ENCODE data around the gene VWF.

Gene VWF

DNA sequence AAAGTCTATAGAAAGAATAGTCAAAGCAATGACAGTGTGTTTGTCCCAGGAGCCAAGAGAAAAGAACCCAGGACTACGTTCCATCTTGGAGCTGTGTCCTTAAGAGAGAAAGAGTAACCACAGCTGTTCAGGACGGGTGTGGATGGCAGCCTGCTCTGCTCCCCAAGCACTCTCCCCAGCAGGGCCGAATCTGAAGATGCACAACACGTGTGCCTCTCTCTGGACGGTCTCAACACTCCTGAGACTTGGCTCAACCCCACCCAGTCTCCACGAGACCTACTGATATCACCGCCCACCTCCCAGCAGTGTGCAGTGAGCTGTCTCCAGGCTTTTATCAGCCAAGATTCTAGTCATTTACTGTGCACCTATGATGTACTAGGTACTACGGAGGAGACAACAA is 152.1 kb downstream of the VWF start:
- no peak overlapping the region for H3K27ac ChIP-seq
- TF ChIP-seq, protein P1, sequence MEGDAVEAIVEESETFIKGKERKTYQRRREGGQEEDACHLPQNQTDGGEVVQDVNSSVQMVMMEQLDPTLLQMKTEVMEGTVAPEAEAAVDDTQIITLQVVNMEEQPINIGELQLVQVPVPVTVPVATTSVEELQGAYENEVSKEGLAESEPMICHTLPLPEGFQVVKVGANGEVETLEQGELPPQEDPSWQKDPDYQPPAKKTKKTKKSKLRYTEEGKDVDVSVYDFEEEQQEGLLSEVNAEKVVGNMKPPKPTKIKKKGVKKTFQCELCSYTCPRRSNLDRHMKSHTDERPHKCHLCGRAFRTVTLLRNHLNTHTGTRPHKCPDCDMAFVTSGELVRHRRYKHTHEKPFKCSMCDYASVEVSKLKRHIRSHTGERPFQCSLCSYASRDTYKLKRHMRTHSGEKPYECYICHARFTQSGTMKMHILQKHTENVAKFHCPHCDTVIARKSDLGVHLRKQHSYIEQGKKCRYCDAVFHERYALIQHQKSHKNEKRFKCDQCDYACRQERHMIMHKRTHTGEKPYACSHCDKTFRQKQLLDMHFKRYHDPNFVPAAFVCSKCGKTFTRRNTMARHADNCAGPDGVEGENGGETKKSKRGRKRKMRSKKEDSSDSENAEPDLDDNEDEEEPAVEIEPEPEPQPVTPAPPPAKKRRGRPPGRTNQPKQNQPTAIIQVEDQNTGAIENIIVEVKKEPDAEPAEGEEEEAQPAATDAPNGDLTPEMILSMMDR (conservative IDR thresholded peaks at IDR 0.05; ENCODE audit: low read depth) = no peak
- no peak for DNase-seq (ENCODE audit: low spot score)
- ChIA-PET POLR2A (ENCODE audit: low non-redundant PET) (no interaction called here), CTCF (interaction anchor here (0.6 kb wide), 1 partner anchor 15 kb away, joined by 4 read pairs; no protein-coding TSS in a partner anchor)

DNA sequence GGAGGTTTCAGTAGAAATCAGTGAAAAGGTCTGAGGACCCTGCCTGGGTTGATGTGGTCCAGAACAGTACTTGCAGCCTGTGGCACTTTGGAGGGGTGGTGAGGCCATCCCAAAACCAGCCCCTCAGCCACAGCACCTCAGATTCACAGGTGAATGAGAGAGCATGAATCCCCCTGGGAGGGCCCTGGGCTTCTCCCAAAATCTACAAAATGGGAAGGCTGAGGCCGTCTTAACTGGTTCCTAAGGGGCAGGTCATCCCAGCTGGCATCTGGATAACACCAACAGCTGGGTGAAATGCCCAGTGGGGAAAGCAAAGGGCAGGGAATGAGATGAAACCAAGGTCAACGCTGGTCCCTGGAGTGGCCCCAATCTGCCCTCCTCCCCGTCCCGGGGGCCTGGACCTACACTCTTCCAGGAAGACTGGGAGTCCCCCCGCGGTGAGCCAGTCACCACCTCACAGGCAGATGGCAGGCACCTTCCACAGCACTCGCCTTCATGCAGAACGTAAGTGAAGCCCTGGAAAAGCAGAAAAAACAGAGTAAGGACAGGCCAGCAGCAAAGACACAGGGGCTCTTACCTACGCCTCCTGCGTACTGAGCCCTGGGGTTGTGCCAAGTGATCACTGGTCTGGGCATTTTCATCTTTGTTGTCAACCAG is 153.1 kb downstream of the VWF start:
- TF ChIP-seq, protein P1 (conservative IDR thresholded peaks at IDR 0.05; ENCODE audit: low read depth) = no peak
- DNase-seq (ENCODE audit: low spot score) = no peak
- CTCF ChIA-PET = no interaction called here
- POLR2A ChIA-PET (ENCODE audit: low non-redundant PET) = no interaction called here
- H3K27ac ChIP-seq = no peak overlapping the region

DNA sequence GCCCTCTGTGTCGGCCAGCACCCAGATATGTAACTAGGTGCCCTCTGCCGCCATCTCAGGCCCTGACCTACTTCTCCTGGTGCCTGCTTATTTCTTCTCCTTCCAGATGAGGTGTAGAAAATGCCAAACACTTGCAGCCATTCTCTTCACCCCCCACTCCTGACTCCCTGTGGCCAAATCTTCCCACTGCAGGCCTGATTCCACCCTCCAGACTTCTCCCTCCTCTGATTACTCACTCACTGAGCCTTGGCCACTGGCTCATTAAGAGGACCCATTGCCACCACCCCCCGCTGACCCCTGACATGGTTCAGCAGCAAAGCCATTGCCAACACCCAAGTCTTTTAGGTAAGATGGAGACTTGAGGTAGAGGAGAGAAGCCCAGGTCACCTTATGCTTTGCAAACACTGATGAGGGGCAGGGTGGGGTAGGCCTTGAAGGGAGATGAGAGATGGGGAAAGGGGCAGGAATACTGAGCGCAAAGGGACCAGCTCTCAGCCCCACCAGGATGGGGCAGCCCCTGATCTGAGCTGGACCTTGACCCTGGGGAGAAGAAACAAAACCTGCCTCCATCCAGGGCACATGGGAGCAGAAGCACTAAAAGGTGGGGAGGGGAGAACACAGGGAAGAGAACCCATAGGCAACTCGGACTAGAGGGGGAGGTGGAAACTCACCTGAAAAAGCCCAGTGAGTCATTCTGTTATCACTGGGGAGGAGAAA is 154.3 kb downstream of the VWF start:
- CTCF ChIA-PET = no interaction called here
- POLR2A ChIA-PET (ENCODE audit: low non-redundant PET) = no interaction called here
- H3K27ac ChIP-seq = no peak overlapping the region
- no peak for DNase-seq (ENCODE audit: low spot score)
- TF ChIP-seq, protein P1 (conservative IDR thresholded peaks at IDR 0.05; ENCODE audit: low read depth) = no peak

DNA sequence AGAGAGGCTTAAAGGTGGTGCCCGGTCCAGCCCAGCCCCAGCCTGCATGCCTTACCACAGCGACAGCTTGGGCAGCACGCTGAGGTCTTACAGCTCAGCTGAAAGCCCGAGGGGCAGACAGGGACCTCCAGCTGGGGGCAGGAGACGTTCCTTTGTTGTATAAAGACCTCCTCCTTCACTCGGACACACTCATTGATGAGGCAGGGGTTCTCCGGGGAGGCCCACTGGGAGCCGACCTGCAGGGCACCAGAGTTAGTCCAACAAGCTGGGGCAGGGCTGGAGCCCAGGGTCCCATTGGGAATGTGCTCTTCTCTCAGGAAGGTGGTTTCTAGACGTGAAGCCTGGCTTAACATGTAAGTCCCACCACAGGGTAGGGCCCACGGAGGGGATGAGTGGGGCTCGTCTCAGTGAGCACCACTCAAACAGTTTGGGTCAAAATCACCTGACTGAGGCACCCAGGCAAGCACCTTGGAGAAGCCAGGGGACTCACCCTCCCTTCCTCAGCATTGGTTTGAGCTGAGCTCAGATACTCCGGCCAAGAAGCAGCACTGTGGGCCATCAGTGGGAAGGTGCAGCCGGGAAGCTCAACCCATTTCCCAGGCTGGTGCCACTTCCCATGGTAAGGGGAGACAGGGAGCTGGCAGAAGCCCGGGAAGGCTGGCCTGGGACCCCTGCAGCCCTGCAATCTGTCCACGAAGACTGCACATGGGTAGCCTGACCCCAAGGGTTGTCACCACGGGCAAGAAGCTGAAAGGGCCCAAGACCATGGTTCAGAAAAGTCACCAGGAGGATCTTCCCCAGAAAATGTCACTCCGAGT is 155.1 kb downstream of the VWF start:
- POLR2A ChIA-PET (ENCODE audit: low non-redundant PET) = no interaction called here
- CTCF ChIA-PET = no interaction called here
- H3K27ac ChIP-seq = no peak overlapping the region
- no peak for DNase-seq (ENCODE audit: low spot score)
- TF ChIP-seq, protein P1 (conservative IDR thresholded peaks at IDR 0.05; ENCODE audit: low read depth) = no peak

DNA sequence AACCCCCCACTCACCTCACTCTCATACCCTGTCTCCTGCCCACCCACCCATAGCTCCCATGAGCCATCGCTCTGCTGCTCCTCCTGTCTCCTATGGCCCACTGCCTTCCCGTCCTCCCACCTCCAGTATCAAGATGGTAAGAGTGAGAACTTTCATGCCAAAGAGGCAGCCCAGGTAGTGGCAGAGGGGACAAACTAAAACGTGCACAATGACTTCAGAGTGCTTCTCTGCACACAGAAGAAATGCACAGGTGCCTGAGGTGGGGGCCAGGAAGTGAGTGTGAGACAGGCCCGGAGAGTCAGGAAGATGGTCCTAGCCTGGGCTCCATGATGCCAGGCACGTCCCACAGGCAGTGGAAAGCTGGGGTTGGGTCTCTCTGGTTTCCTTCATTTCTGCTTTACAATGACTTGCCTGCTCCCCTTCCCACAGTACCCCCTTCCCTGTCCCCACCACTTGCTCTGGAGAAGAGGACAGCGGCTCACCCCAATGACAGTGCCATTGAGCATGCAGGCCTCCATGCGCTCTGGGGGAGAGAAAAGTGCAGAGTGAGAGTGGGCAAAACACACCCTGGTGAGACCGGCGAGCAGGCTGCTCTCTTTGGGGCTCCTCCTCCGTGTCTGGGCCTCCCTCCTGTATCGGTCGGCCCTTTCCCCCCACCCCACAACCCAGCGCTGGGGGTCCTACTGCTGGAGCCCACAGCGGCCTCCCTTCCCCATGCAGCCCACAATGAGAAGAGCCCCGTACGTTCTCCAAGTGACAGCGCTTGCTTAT is 156.6 kb downstream of the VWF start:
- CTCF ChIA-PET = interaction anchor here (0.6 to 1.1 kb wide), 2 partner anchors 72 to 90 kb away, joined by 3 read pairs; no protein-coding TSS in a partner anchor

More for the DNA sequence above, 156.6 kb downstream of the VWF start:
- POLR2A ChIA-PET (ENCODE audit: low non-redundant PET) = no interaction called here
- H3K27ac ChIP-seq = no peak overlapping the region
- DNase-seq (ENCODE audit: low spot score) = no peak
- TF ChIP-seq, protein P1 (conservative IDR thresholded peaks at IDR 0.05; ENCODE audit: low read depth) = no peak

All from RWPE1 (cell line).